Stimulated activated CD8-positive, alpha-beta memory T cell treated with anti-CD3 and anti-CD28 coated beads, Interleukin-4, amount 100 ng/mL, for 48 hours (primary cell): Measurements from ENCODE around the gene TNRC6A.
A peak's percentile ranks its signal among the peaks of the same experiment; 100 is the strongest.
"Not testable (repeated sequence)": the region's sequence is repeated elsewhere in the genome, so short reads cannot be mapped to it uniquely, and the experiment has no call there.

Source experiments
- DNase-seq: peaks from one replicate; pipeline ENCODE4 v3.0.0-alpha.2; 2020

The TNRC6A gene

DNA sequence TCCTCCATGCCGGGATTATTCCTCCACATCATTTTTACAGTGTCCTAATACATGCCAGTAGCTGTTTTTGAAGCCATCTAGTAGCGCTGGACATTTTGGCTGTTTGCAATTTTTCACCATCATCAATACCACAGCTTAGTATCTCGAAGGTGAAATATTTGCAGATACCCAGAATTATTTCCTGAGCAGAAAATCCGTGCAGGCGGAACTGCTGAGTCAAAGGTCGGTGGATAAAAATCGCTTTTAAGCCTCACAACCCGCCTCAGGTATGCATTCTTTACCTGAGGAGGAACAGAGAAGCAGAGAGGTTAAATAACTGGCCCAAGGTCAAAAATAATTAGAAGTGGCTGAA, 584 bp upstream of the TNRC6A start:
- DNase-seq = no peak

- DNase-seq = peak; percentile 48
Measured at GRCh38 chr16:24729951-24730815, 732 bp downstream of the TNRC6A start.

DNA sequence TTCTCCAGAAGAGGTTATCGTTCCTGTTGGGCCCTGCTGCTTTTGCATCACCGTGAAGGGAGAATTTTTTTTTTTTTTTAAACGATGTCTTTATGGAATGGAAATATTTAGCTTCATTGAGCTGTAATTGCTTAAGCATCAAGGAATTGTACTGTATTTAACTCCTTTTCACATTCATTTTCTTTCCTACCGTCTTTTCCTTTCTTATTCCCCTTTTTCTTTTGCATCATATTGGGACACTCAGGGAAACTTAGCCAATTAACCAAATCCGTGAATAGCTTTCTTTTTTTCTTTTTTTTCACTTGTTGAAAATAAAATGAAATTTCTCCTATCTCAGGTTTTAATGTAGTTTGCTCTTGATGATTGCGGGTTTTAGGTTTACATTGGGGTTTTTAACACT, 1.5 kb downstream of the TNRC6A start:
- no peak for DNase-seq

- no peak for DNase-seq
Measured at GRCh38 chr16:24731722-24732419, 2.4 kb downstream of the TNRC6A start.

- no peak for DNase-seq
Measured at GRCh38 chr16:24734382-24734781, 4.9 kb downstream of the TNRC6A start.

GRCh38 chr16:24736758-24737157, 7.3 kb downstream of the TNRC6A start:
- no peak for DNase-seq

- no peak for DNase-seq
Measured at GRCh38 chr16:24737391-24737871, 8.0 kb downstream of the TNRC6A start.

DNA sequence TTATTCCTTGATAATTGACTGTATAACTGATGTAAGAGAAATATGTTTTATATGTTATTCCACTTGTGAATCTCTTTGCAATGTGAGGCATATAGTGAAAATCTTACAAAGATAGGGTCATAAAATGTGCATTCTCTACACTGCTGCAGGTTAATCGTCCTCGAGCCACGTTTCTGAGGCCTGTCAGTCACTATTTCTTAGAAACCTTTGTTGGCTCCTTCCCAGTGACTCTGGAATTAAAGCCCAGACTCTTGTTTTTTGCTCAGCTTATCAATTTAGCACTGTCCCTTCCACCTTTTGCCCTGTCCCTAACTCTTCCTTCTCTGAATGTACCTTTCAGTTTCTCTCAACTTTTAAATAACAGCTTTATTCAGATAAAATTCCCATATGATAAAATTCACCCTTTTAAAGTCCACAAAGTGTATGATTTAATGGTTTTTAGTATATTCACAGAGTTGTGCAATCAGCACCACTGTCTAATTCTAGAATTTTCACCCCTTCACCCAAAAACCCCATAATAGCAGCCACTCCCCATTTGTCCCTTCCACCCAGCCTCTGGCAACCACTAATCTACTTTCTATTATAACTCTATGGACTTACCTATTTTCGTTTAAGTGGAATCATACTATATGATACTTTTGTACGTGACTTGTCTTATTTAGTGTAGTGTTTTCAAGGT, 8.6 kb downstream of the TNRC6A start:
- no peak for DNase-seq

DNA sequence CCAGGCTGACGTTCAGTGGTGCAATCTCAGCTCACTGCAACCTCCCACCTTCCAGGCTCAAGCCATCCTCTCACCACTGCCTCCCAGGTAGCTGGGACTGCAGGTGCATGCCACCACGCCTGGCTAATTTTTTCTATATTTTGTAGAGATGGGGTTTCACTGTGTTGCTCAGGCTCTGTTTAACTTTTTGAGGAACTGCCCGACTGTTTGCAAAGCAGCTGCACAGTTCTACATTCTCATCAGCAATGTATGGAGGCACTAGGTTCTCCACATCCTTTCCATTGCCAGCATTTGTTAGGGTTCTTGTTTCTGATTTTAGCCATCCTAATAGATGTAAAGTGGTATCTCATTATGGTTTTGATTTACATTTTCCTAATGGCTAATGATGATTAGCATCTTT, 9.4 kb downstream of the TNRC6A start:
- no peak for DNase-seq

- no peak for DNase-seq
Measured at GRCh38 chr16:24741862-24742261, 12.4 kb downstream of the TNRC6A start.

DNA sequence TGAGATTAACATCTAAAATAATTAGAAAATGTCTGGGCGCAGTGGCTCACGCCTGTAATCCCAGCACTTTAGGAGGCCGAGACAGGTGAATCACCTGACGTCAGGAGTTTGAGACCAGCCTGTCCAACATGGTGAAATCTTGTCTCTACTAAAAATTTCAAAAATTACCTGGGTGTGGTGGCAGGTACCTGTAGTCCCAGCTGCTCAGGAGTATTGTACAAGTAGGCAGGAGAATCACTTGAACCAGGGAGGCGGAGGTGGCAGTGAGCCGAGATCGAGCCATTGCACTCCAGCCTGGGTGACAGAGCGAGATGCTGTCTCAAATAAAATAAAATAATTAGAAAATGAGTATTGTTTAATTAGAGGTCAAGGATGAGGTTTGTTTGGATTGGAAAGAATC, 13.2 kb downstream of the TNRC6A start:
- DNase-seq = not testable (repeated sequence)

- DNase-seq = no peak
Measured at GRCh38 chr16:24745391-24745790, 15.9 kb downstream of the TNRC6A start.

- no peak for DNase-seq
Measured at GRCh38 chr16:24745791-24746190, 16.3 kb downstream of the TNRC6A start.

GRCh38 chr16:24747441-24747840, 18.0 kb downstream of the TNRC6A start:
- no peak for DNase-seq

DNA sequence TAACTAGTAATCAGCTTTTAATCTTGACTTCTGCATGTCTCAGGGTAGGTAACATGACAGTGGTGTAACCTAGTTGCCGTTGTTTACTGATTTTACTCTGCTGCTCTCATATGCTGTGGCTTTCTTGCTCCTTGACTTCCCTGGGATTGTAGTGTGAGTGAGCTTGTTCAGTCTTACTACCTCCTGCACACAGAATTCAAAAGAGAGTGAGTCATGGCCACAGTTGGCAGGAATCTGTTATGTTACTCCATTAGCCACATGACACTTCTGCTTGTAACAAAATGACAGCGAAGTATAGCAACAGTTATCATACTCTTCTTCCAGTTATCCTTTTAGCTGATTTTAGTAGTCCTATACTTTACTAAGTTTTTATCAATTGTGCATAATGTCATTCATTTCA, 18.8 kb downstream of the TNRC6A start:
- DNase-seq = no peak

DNA sequence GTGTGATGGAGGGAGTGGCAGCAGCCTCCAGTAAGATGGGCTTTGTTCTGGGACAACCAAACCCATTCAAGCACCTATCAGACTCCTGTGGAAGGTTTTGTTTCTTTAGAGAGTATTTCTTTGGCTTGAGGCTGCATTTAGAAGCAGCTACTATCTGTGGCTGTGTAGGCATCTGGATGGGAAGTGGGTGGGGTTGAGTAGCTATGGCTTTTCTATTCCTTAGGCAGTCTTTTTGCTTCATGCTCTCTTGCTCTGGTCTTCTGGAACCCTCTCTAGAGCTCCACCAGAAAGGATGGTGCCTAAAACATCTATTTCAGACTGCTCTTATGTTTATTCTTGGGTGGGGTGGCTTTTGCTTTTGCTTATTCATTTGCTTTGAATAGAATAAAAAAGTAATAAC, 19.9 kb downstream of the TNRC6A start:
- DNase-seq = no peak

GRCh38 chr16:24749872-24750271, 20.4 kb downstream of the TNRC6A start:
- DNase-seq = not testable (repeated sequence)

DNA sequence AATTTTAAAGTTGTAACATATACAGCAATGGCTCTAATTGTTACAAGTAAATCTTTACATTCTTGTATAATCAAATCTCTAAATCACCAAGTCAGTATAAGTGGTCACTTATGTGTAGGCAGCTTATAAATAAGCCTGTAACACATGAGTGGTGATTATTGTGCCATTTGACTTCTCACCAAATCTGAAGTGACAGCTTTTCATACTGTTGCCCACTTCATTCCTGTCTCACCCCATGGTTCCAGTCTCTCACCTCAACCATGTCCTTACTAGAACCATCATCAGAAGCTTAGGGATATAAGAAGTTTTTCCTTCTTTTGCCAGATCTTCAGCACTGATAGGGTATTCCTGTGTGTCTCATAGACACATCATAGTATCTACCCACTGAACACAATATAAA, 23.5 kb downstream of the TNRC6A start:
- no peak for DNase-seq

DNA sequence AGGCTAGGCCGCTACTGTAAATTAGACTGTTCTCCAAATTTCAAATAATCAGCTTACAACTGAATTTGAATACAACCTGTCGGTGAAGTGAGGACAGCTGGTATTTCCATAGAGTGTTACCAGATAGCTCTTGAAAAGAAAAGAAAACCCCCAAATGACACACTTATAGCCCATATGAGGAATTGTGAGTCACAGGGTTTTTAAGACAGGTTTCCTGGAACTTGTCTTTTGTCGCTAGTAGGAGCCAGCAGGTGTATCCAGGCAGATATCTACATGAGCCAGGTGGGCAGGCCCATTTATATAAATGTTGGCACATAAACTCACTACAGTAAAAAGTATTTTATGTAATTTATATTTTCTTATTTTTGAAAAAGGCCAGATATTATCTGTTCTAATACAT, 24.0 kb downstream of the TNRC6A start:
- no peak for DNase-seq

GRCh38 chr16:24754543-24754942, 25.1 kb downstream of the TNRC6A start:
- no peak for DNase-seq

- DNase-seq = no peak
Measured at GRCh38 chr16:24755201-24755874, 25.9 kb downstream of the TNRC6A start.

DNA sequence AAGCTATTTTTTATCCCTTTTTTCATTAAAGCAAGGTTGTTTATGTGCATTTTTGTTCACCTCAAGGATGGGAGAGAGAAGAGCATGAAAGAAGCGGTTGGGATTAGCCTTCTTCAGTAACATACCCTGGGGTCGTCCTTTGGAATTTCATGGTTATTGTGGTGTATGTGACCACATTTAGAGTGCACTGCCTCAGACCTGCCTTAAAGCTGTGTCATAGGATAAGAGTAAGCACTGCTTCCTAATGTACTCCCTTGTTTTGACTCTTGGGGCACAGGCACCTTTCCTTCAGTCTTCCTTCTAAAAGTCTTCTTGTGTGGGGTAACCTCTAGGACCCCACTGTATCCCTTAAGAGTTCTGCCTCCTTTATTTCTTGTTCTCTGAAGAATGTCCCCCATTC, 28.9 kb downstream of the TNRC6A start:
- DNase-seq = no peak

DNA sequence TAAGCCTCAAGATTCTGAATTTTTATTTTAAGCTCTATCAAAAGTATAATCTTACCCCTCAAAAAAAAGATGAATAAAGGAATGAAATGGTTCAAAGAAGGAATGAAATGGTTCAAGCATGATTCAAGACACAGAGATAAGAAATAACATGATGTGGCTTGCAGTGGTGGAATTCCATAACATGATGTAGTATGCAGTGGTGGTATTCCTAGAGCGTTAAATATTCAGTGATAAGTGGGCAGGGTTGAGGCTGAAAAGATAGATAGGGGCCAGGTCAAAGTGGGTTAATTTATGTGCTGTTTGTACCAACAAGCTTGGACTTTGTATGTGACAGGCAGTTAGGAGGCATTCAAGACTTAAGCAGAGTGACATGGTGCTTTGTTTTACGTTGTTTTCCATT, 29.6 kb downstream of the TNRC6A start:
- no peak for DNase-seq
